Head of caudate nucleus (tissue), 42 donors: ENCODE results near the gene MYO3B.
"Not testable (repeated sequence)": the region's sequence is repeated elsewhere in the genome, so short reads cannot be mapped to it uniquely, and the experiment has no call there.

Experiments used
- DNase-seq, 42 donors: peaks; one replicate each; pipeline versions ENCODE4 v3.0.0 to v3.0.0-alpha.2; 2020 to 2021; ENCODE audit warnings: mixed read lengths in 7 of 42
- intact Hi-C: fragments of 100-400 bp; cut with DNase I; formaldehyde crosslinking; loops from one replicate; pipeline ENCODE4 v1.15.0; 2022

MYO3B gene

GRCh38 chr2:170344663-170345346 is 166.9 kb downstream of the MYO3B start:
- DNase-seq: no peak
- intact Hi-C loops: no loop called here

DNA sequence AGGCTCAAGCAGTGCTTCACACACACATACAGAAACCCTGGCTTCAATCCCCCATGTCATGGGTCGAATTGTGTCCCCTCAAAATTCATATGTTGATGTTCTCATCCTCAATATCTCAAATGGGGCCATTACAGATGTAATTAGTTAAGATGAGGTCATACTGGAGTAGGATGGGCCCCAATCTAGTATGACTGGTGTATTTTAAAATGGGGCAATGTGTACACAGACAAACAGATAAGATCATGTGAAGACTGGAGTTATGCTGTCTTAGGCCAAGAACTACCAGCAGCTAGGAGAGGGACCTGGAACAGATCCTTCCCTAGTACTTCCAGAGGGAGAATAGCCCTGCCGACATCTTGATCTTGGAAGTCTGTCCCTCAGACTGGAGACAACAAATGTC is 167.7 kb downstream of the MYO3B start:
- no peak for DNase-seq
- intact Hi-C loops: no loop called here

DNA sequence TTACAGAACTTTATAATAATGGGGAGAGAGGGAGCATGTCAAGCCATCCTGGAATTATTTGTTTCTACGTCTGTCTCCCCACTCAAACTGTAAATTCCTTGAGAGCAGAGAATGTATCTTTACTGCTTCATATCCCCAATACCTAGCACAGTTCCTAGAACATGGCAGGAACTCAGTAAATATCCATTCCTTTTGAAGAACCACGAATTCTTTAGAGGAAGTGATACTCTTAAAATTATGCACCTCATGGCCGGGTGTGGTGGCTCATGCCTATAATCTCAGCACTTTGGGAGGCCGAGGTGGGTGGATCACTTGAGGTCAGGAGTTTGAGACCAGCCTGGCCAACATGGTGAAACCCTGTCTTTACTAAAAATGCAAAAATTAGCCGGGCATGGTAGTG is 171.3 kb downstream of the MYO3B start:
- DNase-seq: not testable (repeated sequence)

GRCh38 chr2:170350929-170351826 is 173.2 kb downstream of the MYO3B start:
- DNase-seq: no peak
- intact Hi-C loops: no loop called here

More for the DNA sequence above, 171.3 kb downstream of the MYO3B start:
- intact Hi-C loops: not testable (repeated sequence)

GRCh38 chr2:170353723-170354122 is 175.8 kb downstream of the MYO3B start:
- intact Hi-C loops: no loop called here
- DNase-seq: no peak

- intact Hi-C loops: no loop called here
- DNase-seq: no peak
Observed at GRCh38 chr2:170354388-170354787, 176.4 kb downstream of the MYO3B start.

DNA sequence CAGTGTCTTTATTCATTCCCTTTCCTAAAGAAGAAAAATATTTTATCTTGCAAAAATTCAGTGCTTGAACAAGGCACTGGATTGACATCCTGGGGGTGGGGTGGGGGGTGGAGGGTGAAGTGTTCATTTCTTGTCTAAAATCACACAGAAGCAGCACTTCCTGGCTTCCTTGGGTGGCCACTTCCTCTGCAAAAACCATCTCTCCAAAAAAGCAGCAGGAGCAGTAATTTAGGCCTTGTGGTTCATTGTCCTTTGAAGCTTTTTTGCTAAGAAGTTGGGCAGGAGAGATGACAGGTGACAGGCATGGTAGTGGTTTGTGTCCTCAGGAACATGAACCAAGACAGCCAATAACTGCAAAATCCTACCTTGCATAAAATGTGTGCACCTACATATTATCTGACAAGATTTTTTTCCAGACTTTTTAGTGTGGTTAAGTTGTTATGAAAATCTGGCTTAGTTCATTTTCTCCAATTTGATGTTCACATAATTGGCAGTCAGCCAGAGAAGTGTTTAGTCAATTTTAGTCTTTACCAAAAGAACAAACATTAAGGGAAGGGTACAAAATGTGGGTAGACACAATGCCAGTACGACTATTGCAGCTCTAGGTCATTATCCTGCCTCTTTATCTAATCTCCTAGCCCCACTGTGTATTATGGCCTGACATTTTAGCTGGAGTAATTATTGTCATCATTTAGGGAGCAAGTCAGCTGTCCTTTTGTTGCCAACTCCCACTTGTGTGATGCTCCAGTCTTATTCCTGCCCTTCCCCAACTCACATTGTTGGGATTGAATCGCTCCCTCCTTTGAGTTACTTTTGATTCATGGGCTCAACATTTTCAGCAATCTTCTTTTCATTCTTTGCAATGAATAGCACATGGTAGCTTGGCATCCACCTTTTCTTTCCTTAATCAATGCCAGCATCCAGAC is 177.2 kb downstream of the MYO3B start:
- intact Hi-C loops: no loop called here
- peak in 10 of 42 donors; percentile 5 to 55 (median 24) for DNase-seq

GRCh38 chr2:170359466-170359865 is 181.5 kb downstream of the MYO3B start:
- intact Hi-C loops: no loop called here

DNA sequence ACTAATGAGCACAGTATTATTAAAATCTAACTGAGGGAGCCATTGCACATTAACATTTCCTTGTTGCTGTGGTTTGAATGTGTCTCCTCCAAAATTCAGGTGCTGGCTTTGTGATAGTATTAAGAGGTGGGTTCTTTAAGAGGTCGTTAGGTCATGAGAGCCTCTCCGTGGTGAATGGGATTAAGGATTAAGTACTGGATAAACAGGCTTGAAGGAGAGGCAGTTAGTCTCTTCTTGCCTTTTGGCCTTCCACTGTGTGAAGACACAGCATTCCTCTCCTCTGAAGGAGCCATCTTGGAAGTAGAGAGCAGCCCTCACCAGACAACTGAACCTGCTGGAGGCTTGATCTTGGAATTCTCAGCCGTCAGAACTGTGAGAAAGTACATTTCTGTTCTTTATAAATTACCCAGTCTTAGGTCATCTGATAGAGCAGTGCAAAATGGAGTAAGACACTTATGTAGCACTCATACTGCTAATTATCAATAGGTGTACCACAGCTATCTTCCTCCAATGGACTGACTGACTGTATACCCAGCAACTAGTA is 182.7 kb downstream of the MYO3B start:
- intact Hi-C loops: no loop called here
- no peak for DNase-seq

More at GRCh38 chr2:170359466-170359865, 181.5 kb downstream of the MYO3B start:
- DNase-seq: no peak

GRCh38 chr2:170361090-170361936 is 183.4 kb downstream of the MYO3B start:
- peak in 39 of 42 donors; percentile 6 to 78 (median 42) for DNase-seq
- intact Hi-C loops: no loop called here

- DNase-seq: no peak
- intact Hi-C loops: no loop called here
Observed at GRCh38 chr2:170362313-170362870, 184.4 kb downstream of the MYO3B start.

- intact Hi-C loops: no loop called here
- peak in 6 of 42 donors; percentile 5 to 40 (median 18) for DNase-seq
Observed at GRCh38 chr2:170362871-170363631, 185.1 kb downstream of the MYO3B start.

DNA sequence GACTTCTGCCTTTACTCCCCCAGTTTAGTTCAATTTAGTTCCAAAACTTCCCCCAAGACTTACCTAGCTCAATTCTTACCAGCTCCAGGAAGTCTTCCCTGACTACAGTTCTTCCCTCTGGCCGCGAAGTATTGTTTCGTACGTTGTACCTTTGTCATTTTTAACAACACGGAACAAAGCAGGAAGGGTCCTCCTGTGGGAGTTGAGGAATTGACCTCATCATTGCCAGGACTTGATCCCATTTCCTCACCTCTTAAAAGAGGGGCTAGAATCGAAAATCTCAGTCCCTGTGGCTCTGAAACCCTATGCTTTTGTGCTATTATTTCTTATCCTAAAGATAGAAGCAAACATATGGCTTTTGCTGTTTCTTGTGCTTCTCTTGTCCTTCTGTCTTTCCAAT is 187.1 kb downstream of the MYO3B start:
- no peak for DNase-seq
- intact Hi-C loops: no loop called here

DNA sequence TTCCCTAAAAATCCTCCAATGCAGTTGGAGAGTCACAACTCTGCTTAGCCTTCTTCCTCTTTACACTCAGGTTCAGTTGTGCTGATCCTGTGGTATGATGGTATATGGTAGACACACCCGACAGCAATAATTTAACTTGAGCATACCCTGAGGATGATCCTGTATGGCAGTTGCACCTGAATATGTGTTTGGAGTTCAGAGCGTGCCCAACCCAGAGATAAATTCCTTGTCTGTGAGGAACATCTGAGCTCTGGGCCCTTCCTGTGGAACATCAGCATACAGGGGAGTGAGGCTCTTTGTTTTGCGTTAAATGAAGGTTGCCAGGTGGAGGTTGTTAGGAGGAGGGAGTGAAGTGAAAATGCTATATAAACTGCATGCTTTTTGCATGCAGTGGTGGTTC is 187.7 kb downstream of the MYO3B start:
- intact Hi-C loops: no loop called here
- DNase-seq: no peak

GRCh38 chr2:170368370-170368769 is 190.4 kb downstream of the MYO3B start:
- intact Hi-C loops: no loop called here
- DNase-seq: no peak

- intact Hi-C loops: no loop called here
- no peak for DNase-seq
Observed at GRCh38 chr2:170369228-170369627, 191.3 kb downstream of the MYO3B start.

DNA sequence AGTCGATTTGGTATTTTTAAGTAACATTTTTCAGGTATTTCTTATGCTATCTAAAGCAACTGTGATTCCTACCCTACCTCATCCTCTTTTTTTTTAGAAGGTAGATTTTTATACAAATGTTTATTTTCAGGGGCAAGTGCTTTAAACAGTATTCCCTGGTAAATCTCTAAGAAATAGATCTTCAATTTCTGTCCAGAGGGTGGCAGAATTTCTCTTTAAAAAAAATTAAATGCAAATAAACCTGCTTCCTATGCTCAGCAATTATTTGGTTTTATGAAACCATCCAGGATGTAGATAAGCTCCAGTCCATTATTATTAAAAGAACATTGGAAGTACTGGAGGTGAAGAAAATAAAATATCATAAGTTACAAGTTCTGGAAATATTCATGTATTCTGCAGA is 191.9 kb downstream of the MYO3B start:
- intact Hi-C loops: loop anchor here (10.0 kb wide), 1 partner anchor 445 kb away; the partner anchor contains the start of gene GAD1
- no peak for DNase-seq
